ENCODE measurements around the gene ZBTB32.

- no peak for TF ChIP-seq SUZ12 (IDR thresholded peaks at IDR 0.05; ENCODE audit: low read length)
- TF ChIP-seq EZH2 (IDR thresholded peaks at IDR 0.05; ENCODE audit: low read depth, low read length, severe bottlenecking), result no peak
- no peak for TF ChIP-seq ZNF274 (IDR thresholded peaks at IDR 0.05; ENCODE audit: borderline replicate concordance, extremely low read depth, low read length)
- TF ChIP-seq RFX5 (IDR thresholded peaks at IDR 0.05; ENCODE audit: borderline replicate concordance, low read depth, low read length), result no peak
- TF ChIP-seq CTCF (IDR thresholded peaks at IDR 0.05; ENCODE audit: control extremely low read depth in 1 of 3, insufficient read depth in 1 of 3, low read depth in 1 of 3, low read length in 3 of 3), result no peak
- TF ChIP-seq EP300 (IDR thresholded peaks at IDR 0.05; ENCODE audit: borderline replicate concordance in 1 of 2, low read depth in 2 of 2, low read length in 2 of 2), result no peak
Measured at GRCh38 chr19:35757749-35758608, 53.6 kb downstream of the ZBTB32 start, which contains the start of gene PROSER3.
